WTC11 (cell line): ENCODE results near the gene EDEM2.

Experiments used
- RORB ChIP-seq: fragments of 250-450 bp; sonication (Bioruptor Pico); IDR thresholded peaks from 2 replicates; pipeline ENCODE4 v1.9.0; 2021; ENCODE audit warnings: mild to moderate bottlenecking
- TF ChIP-seq, protein P1 (sequence below): fragments of 200-600 bp; IDR thresholded peaks from 2 replicates; pipeline ENCODE4 v1.8.0; 2022; ENCODE audit warnings: antibody characterized with exemption
- TF ChIP-seq, protein P2 (sequence below): sonication (generic); formaldehyde crosslinking; IDR thresholded peaks from 2 replicates; pipeline ENCODE4 v1.8.0; 2023; ENCODE audit warnings: mild to moderate bottlenecking, missing genetic modification reagents

DNA sequence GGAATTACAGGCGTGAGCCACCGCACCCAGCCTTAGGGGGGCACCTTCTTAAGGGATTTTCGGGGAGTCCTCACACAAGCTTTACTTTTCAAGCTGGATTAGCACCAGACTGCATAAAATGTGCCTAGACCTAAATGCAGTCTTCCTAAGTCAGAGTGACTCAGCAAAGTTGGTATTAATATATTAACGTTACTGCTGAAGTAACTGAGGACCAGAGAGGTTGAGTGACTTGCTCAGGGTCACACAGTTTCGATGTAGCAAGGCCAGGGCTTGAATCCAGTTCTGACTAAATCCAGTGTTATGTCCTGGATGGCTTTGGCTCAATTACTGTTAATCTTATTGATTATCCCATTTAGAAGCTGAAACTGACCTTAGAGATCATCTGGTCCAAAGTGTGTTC, 13.4 kb downstream of the EDEM2 start:
- TF ChIP-seq RORB (CRISPR knock-in tag) = no peak
- TF ChIP-seq, protein P1, sequence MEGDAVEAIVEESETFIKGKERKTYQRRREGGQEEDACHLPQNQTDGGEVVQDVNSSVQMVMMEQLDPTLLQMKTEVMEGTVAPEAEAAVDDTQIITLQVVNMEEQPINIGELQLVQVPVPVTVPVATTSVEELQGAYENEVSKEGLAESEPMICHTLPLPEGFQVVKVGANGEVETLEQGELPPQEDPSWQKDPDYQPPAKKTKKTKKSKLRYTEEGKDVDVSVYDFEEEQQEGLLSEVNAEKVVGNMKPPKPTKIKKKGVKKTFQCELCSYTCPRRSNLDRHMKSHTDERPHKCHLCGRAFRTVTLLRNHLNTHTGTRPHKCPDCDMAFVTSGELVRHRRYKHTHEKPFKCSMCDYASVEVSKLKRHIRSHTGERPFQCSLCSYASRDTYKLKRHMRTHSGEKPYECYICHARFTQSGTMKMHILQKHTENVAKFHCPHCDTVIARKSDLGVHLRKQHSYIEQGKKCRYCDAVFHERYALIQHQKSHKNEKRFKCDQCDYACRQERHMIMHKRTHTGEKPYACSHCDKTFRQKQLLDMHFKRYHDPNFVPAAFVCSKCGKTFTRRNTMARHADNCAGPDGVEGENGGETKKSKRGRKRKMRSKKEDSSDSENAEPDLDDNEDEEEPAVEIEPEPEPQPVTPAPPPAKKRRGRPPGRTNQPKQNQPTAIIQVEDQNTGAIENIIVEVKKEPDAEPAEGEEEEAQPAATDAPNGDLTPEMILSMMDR = no peak
- TF ChIP-seq, protein P2, sequence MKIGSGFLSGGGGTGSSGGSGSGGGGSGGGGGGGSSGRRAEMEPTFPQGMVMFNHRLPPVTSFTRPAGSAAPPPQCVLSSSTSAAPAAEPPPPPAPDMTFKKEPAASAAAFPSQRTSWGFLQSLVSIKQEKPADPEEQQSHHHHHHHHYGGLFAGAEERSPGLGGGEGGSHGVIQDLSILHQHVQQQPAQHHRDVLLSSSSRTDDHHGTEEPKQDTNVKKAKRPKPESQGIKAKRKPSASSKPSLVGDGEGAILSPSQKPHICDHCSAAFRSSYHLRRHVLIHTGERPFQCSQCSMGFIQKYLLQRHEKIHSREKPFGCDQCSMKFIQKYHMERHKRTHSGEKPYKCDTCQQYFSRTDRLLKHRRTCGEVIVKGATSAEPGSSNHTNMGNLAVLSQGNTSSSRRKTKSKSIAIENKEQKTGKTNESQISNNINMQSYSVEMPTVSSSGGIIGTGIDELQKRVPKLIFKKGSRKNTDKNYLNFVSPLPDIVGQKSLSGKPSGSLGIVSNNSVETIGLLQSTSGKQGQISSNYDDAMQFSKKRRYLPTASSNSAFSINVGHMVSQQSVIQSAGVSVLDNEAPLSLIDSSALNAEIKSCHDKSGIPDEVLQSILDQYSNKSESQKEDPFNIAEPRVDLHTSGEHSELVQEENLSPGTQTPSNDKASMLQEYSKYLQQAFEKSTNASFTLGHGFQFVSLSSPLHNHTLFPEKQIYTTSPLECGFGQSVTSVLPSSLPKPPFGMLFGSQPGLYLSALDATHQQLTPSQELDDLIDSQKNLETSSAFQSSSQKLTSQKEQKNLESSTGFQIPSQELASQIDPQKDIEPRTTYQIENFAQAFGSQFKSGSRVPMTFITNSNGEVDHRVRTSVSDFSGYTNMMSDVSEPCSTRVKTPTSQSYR (CRISPR knock-in tag) = no peak
